GM12873 (cell line): ENCODE measurements around the gene PPP1R26.

Source experiments
- TF ChIP-seq, protein P1 (sequence below): IDR thresholded peaks from 2 replicates; pipeline ENCODE4 v1.5.1; 2012; ENCODE audit warnings: low read depth, mild to moderate bottlenecking, moderate library complexity, low read length, control low read depth; ENCODE audit not compliant: insufficient read depth; ENCODE audit errors: missing control alignments

Gene PPP1R26

DNA sequence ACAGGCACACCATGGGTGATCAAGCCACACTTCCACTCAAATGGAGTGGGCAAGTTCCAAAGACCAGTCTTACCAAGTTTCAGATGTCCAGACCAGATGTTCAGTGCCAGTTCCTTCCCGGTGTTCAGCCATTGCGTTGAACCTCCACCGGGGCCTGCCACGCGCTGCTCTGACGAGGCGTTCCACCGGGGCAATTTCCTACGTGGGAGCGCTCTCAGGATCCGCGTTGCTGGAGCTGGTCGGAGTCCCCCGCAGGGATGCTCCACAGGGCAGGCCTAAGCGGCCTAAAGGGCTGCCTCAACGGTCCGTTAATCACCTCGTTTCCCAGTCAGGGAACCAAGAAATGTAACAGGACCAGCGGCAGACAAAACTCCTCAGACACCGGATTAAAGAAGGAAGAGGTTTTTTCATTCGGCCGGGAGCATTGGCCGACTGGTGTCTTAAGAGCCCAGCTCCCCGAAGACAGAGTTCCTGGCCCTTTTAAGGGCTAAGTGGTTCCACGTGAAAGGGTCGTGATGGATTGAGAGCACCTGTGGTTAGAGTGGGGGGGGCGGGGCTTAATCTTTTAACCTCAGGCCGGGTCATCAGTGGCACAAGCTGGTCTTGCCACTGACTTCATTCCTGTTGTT lies 35.7 kb upstream of the PPP1R26 start:
- TF ChIP-seq, protein P1, sequence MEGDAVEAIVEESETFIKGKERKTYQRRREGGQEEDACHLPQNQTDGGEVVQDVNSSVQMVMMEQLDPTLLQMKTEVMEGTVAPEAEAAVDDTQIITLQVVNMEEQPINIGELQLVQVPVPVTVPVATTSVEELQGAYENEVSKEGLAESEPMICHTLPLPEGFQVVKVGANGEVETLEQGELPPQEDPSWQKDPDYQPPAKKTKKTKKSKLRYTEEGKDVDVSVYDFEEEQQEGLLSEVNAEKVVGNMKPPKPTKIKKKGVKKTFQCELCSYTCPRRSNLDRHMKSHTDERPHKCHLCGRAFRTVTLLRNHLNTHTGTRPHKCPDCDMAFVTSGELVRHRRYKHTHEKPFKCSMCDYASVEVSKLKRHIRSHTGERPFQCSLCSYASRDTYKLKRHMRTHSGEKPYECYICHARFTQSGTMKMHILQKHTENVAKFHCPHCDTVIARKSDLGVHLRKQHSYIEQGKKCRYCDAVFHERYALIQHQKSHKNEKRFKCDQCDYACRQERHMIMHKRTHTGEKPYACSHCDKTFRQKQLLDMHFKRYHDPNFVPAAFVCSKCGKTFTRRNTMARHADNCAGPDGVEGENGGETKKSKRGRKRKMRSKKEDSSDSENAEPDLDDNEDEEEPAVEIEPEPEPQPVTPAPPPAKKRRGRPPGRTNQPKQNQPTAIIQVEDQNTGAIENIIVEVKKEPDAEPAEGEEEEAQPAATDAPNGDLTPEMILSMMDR = no peak

DNA sequence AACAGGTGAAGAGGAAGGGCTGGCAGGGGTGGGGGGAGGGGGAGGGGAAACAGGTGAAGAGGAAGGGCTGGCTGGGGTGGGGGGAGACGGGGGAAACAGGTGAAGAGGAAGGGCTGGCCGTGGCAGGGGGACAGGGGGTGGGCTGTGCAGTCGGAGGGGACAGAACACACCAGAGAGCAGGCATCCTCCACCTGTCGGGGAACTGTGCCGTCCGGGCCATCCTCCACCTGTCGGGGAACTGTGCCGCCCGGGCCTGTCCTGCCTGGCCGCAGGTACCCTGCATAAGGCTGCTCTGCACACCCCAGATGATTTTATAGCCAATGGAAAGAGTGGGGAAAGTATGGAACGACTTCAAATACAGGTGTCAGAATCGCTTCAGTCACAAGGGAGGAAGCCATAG lies 32.5 kb upstream of the PPP1R26 start:
- TF ChIP-seq, protein P1 = no peak

DNA sequence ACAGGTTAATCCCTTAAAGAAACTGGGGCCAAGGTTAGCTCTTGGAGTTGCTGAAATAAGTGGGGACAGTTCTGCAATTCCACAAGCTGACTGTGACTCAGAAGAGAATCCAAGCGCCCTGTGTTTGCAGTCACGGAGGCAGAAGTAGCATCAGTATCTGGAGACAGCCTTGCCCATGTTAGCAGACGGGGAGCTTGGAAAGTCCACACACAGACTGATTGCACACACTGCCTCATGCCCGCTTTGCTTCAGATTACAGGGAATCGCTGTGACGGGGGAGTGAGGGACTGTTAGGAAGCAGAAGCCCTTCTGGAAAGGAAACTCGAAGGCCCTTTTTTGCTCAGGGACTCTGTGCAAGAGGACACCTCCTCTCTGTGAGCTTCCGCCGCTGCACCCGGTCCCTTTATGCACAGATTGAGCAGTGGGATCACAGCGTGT lies 30.9 kb upstream of the PPP1R26 start:
- TF ChIP-seq, protein P1 = no peak

DNA sequence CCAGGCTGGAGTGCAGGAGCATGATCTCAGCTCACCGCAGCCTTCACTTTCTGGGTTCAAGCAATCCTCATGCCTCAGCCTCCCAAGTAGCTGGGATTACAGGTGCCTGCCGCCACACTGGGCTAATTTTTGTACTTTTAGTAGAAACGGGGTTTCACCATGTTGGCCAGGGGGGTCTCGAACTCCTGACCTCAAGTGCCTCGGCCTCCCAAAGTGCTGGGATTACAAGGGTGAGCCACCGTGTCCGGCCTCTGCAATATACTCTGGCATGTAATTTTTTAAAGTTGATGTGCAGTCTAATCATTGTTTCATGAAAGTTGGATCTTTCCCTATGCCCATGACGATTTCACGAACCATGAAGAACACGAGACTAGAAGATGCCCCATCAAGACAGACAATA lies 28.6 kb upstream of the PPP1R26 start:
- TF ChIP-seq, protein P1 = no peak

DNA sequence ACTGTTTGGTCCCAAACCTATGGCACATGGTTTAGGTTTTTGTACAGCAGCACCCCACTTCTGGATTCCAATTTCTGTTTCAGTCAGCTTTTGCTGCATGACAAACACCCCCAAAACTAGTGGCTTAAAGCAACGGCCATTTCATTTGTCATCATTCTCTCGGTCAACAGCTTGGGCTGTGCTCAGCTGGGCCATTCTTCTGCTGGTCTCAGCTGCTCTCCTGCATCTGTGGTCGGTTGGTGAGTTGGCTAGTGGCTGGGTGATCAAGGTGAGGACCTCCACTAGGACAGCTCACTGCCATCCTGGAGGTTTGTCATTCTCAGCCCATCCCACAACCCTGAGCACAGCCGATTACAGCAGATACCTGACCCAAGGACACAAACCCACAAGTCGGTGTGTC lies 24.8 kb upstream of the PPP1R26 start:
- TF ChIP-seq, protein P1 = no peak

DNA sequence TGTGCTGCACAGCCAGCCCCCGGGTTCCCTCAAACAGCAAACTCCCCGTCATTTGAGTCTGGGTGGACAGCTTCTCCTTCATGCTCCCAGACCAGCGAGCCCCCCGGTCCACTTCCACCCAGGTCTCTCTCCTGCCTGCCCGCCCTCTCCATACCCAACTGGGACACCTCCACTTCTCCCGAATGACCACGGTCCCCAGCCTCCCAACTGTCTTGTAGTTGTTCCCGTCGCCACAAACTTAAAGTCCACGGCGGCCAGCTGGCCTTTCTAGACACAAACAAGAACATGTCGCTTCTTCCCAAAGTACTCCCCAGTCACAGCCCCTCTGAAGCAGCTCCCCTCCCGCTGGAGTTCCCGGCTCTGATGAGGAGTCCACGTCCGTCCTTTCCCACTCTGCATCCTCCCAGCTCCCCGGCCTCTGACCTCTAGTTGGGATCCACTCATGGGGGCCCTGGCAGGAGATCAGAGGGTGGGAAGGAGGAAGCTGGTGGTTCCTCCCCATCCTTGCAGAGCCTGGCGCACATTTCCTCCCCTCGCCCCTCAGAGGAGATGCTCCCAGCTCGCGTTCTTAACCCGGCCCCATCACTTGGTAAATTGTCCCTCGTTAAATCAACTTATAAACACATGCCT lies 24.1 kb upstream of the PPP1R26 start:
- TF ChIP-seq, protein P1 = no peak

DNA sequence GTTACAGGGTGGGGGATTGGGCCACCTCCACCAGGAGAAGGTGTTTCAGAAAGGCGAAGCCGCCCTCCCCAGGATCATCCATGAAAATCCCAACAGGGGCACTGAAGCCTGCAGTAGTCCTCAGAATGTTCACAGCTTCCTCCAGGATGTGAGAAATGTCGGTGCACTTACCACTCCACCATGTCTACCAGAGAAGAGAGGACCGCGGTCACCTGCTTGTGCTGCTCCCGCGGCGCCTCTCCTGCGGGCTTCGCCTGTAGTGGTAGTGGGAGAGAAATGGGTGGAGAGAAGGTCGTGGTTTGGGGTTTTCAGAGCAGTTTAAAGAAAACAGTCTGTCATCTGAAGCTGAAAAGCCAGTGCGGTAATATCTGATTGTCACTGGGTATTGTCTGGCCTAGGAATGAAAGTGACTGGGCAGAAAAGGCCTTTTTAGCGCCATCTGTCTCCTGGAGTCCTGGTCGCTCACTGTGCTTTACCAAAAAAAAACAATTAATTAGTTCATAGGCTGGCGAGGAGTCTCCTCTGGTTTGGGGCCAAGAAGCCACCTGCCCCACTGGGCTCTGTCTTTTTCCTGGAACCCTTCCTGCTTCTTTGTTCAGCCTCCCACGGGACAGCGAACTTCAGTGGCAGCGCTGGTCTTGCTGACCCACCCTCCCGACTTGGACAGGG lies 23.0 kb upstream of the PPP1R26 start:
- TF ChIP-seq, protein P1 = no peak
